Ovary (tissue), 9 donors: ENCODE measurements around the gene KCNK7. TPM values are rescaled to one million over a fixed set of nuclear protein-coding genes. Genes with fewer than 3 reads are reported as not detected.

Experiments used
- DNase-seq, 5 donors: peaks; one replicate each; pipeline ENCODE4 v3.0.0-alpha.2; 2019 to 2020
- H3K27ac ChIP-seq, 2 donors: fragments of 200-600 bp; one replicate each; pipeline versions ENCODE4 v1.5.1 to v1.8.0; 2019 to 2022
- H3K27me3 ChIP-seq: fragments of 200-600 bp; one replicate; pipeline ENCODE4 v1.8.0; 2022
- H3K36me3 ChIP-seq: fragments of 200-600 bp; sonication (generic); one replicate; pipeline ENCODE4 v1.5.1; 2019
- H3K4me1 ChIP-seq: one replicate; pipeline ENCODE4 v1.8.1; 2013; ENCODE audit warnings: mild to moderate bottlenecking, moderate library complexity; ENCODE audit not compliant: insufficient read depth
- H3K4me3 ChIP-seq: fragments of 200-600 bp; sonication (generic); one replicate; pipeline ENCODE4 v1.5.1; 2017
- H3K9me3 ChIP-seq, 2 donors: fragments of 200-600 bp in 1 of 2; sonication (generic) in 1 of 2; one replicate each; pipeline versions ENCODE4 v1.5.1 to v1.8.1; 2013 to 2019; ENCODE audit warnings: mild to moderate bottlenecking in 1 of 2, moderate library complexity in 1 of 2
- CTCF ChIP-seq, 3 donors: fragments of 450-650 bp in 2 of 3; fragments of 200-600 bp in 1 of 3; IDR thresholded peaks; one replicate each; pipeline versions ENCODE4 v1.5.1 to v1.8.0; 2016 to 2022; ENCODE audit warnings: antibody characterized with exemption in 3 of 3, mild to moderate bottlenecking in 1 of 3
- EP300 ChIP-seq: sonication (generic); formaldehyde crosslinking; IDR thresholded peaks from one replicate; pipeline ENCODE4 v1.6.1; 2017; ENCODE audit warnings: antibody characterized with exemption
- POLR2A ChIP-seq: fragments of 450-650 bp; IDR thresholded peaks from one replicate; pipeline ENCODE4 v1.6.1; 2017; ENCODE audit warnings: antibody characterized with exemption, mild to moderate bottlenecking, moderate library complexity
- WGBS, 3 donors: extraction: QIAGEN DNeasy Blood & Tissue Kit in 1 of 3; methylation state at CpG; one replicate each; pipeline versions ENCODE4 v1.1.5 to v1.1.7; 2013 to 2017; 5-methylcytosine and 5-hydroxymethylcytosine counted together
- intact Hi-C, 4 donors: fragments of 100-400 bp; cut with DNase I; formaldehyde crosslinking; loops; one replicate each; pipeline versions ENCODE4 v1.11.0 to v1.15.1; 2022 to 2023
- polyA plus RNA-seq, 2 donors: library from polyadenylated mRNA; stranded (reverse); fragments of 200-250 nt in 1 of 2; fragments of 350-450 nt in 1 of 2; fragmentation: Illumina TruSeq in 1 of 2; extraction: RNeasy Lipid Tissue Mini Kit (QIAGEN cat#74804) in 1 of 2; gene quantifications; one replicate each; pipeline ENCODE4 v1.2.3, GENCODE V29; 2013 to 2014
- total RNA-seq, 7 donors: library from RNA; depleted of rRNA in 2 of 7; stranded (reverse); fragments of >200 nt in 2 of 7; fragmentation: NEBNext Ultra II Directional in 3 of 7; extraction: Animal tissue kit (Norgen Biotek cat#: 25700) in 3 of 7; gene quantifications; one replicate each; pipeline versions ENCODE4 v1.1.0 to v1.2.4, GENCODE V29; 2016 to 2023
- donor health status: DM: no; HTN: no; CAD: no; lungs with moderate emphysema.
- donor health status: DM: no; HTN: no; CAD: no.
- donor health status: Bipolar disorder and iron deficiency.
- donor health status: DM: yes; HTN: yes; CAD: no.
- donor health status: DM: no; HTN: no; CAD: no.
- donor health status: DM: yes; HTN: yes; CAD: no.

Gene KCNK7
- total and polyA plus RNA-seq, 9 donors = 0.65 to 4.0 (median 1.2) TPM; not detected in 1

- no peaks in the 10 kb centered on the region for H3K4me1 ChIP-seq
- no peaks in the 10 kb centered on the region for H3K27me3 ChIP-seq
- no peak for TF ChIP-seq POLR2A
- no peak for TF ChIP-seq CTCF (IDR thresholded peaks at IDR 0.05)
- no peak for TF ChIP-seq EP300
- H3K9me3 ChIP-seq = no peaks in the 10 kb centered on the region
- intact Hi-C loops = no loop called here
- 84 to 93% (median 87%) methylated on average over 4 of the region's 4 CpGs for WGBS, 3 donors
- H3K4me3 ChIP-seq = no peak overlapping the region
- DNase-seq = no peak
- no peak overlapping the region for H3K27ac ChIP-seq
- no peaks in the 10 kb centered on the region for H3K36me3 ChIP-seq
Measured at GRCh38 chr11:65586247-65586630, 9.4 kb downstream of the KCNK7 start.

GRCh38 chr11:65585396-65586246 lies 10.0 kb downstream of the KCNK7 start:
- WGBS, 3 donors = 64 to 79% (median 79%) methylated on average over 39 to 51 of the region's 51 CpGs

GRCh38 chr11:65584723-65585171 lies 10.9 kb downstream of the KCNK7 start:
- H3K27ac ChIP-seq = no peak overlapping the region
- intact Hi-C loops = no loop called here
- no peaks in the 10 kb centered on the region for H3K36me3 ChIP-seq
- H3K4me3 ChIP-seq = no peak overlapping the region
- 56 to 76% (median 59%) methylated on average over 43 to 46 of the region's 46 CpGs for WGBS, 3 donors
- TF ChIP-seq CTCF (IDR thresholded peaks at IDR 0.05) (no peak), EP300 (no peak), POLR2A (no peak)
- H3K27me3 ChIP-seq = no peaks in the 10 kb centered on the region
- no peaks in the 10 kb centered on the region for H3K9me3 ChIP-seq
- H3K4me1 ChIP-seq = no peaks in the 10 kb centered on the region
- DNase-seq = peak in 1 of 5 donors; percentile 33

More at GRCh38 chr11:65585396-65586246, 10.0 kb downstream of the KCNK7 start:
- Histone ChIP-seq H3K4me3 (no peak overlapping the region), H3K36me3 (no peaks in the 10 kb centered on the region), H3K4me1 (no peaks in the 10 kb centered on the region), H3K27ac (no peak overlapping the region), H3K27me3 (no peaks in the 10 kb centered on the region), H3K9me3 (no peaks in the 10 kb centered on the region)
- DNase-seq = peak in 1 of 5 donors; percentile 35
- intact Hi-C loops = no loop called here
- TF ChIP-seq CTCF (IDR thresholded peaks at IDR 0.05) = no peak
- no peak for TF ChIP-seq POLR2A
- TF ChIP-seq EP300 = no peak

GRCh38 chr11:65584106-65584505 lies 11.5 kb downstream of the KCNK7 start:
- Histone ChIP-seq H3K4me1 (no peaks in the 10 kb centered on the region), H3K4me3 (no peak overlapping the region), H3K27me3 (no peaks in the 10 kb centered on the region), H3K9me3 (no peaks in the 10 kb centered on the region), H3K27ac (no peak overlapping the region), H3K36me3 (no peaks in the 10 kb centered on the region)
- intact Hi-C loops = no loop called here
- WGBS, 3 donors = 85 to 92% (median 85%) methylated on average over 8 of the region's 8 CpGs
- DNase-seq = peak in 1 of 5 donors; percentile 33
- TF ChIP-seq POLR2A (no peak), EP300 (no peak), CTCF (IDR thresholded peaks at IDR 0.05) (no peak)
